ENCODE measurements around the gene DGCR6. TPM values are rescaled to one million over a fixed set of nuclear protein-coding genes. Genes with fewer than 3 reads are reported as not detected.
"Not testable (repeated sequence)": the region's sequence is repeated elsewhere in the genome, so short reads cannot be mapped to it uniquely, and the experiment has no call there.

The DGCR6 gene
- total and polyA plus RNA-seq, 10 of the 15 experiments (the other 5 are each of a cell fraction or from before 2014, with no cell fraction given) = 0.06 to 0.54 (median 0.16) TPM; not detected in 2

GRCh38 chr22:18905540-18906409 is at the start of gene DGCR6 (continued):
- TF ChIP-seq NKRF (conservative IDR thresholded peaks at IDR 0.05) = no peak
- TF ChIP-seq CHD4 (IDR thresholded peaks at IDR 0.05) = no peak
- TF ChIP-seq IKZF1 (conservative IDR thresholded peaks at IDR 0.05) = no peak
- TF ChIP-seq PAX8 (IDR thresholded peaks at IDR 0.05) = no peak
- TF ChIP-seq JUND (IDR thresholded peaks at IDR 0.05; ENCODE audit: low read depth, low read length) = no peak
- no peak for TF ChIP-seq REST (IDR thresholded peaks at IDR 0.05; ENCODE audit: low read depth, low read length)
- no peak for TF ChIP-seq ATF2 (IDR thresholded peaks at IDR 0.05; ENCODE audit: low read length)
- no peak for TF ChIP-seq MEF2A (IDR thresholded peaks at IDR 0.05; ENCODE audit: insufficient read depth, low read depth, low read length)
- no peak for TF ChIP-seq CHD1 (IDR thresholded peaks at IDR 0.05; ENCODE audit: low read depth, low read length)
- no peak for TF ChIP-seq CREM (IDR thresholded peaks at IDR 0.05; ENCODE audit: low read depth)

GRCh38 chr22:18859314-18859713 is 46.8 kb upstream of the DGCR6 start:
- ATAC-seq; H3K4me3 ChIP-seq; H3K79me2 ChIP-seq (ENCODE audit: control insufficient read depth, insufficient read depth, low read length); RAD21 ChIA-PET (ENCODE audit: unreplicated experiment); in situ Hi-C loops (cut with MboI); FAIRE-seq; H3K36me3 ChIP-seq (ENCODE audit: control insufficient read depth in 2 of 2, insufficient read depth in 2 of 2, low read length in 1 of 2); H3K4me1 ChIP-seq (ENCODE audit: control insufficient read depth, insufficient read depth, low read length); H3K9me3 ChIP-seq (replicated peaks; ENCODE audit: control insufficient read depth, insufficient read depth, low read length); DNase-seq (ENCODE audit: low read depth, low spot score); H4K20me1 ChIP-seq (ENCODE audit: control insufficient read depth, insufficient read depth); H2AFZ ChIP-seq (ENCODE audit: control insufficient read depth, low read depth, low read length); BruUV-seq (replicated peaks); intact Hi-C loops (cut with micrococcal nuclease; ENCODE audit: unreplicated experiment); SMC1A ChIA-PET (ENCODE audit: uncharacterized antibody, unreplicated experiment); H3K27me3 ChIP-seq (replicated peaks in 1 of 2; ENCODE audit: control insufficient read depth in 2 of 2, insufficient read depth in 2 of 2, low read length in 1 of 2); H3K4me2 ChIP-seq (ENCODE audit: control insufficient read depth, insufficient read depth); CTCF ChIA-PET; POLR2A ChIA-PET; H3K9ac ChIP-seq (ENCODE audit: control insufficient read depth, insufficient read depth, low read length); H3K27ac ChIP-seq (ENCODE audit: control insufficient read depth, insufficient read depth): not testable (repeated sequence)
- WGBS (ENCODE audit: insufficient coverage, insufficient replicate concordance, low lambda C conversion rate, missing lambda C conversion rate) = no CpG with 5 or more reads among the region's 7 CpGs
